ENCODE measurements around the gene SH3BP5.
"Not testable (repeated sequence)": the region's sequence is repeated elsewhere in the genome, so short reads cannot be mapped to it uniquely, and the experiment has no call there.

SH3BP5 gene, protein sequence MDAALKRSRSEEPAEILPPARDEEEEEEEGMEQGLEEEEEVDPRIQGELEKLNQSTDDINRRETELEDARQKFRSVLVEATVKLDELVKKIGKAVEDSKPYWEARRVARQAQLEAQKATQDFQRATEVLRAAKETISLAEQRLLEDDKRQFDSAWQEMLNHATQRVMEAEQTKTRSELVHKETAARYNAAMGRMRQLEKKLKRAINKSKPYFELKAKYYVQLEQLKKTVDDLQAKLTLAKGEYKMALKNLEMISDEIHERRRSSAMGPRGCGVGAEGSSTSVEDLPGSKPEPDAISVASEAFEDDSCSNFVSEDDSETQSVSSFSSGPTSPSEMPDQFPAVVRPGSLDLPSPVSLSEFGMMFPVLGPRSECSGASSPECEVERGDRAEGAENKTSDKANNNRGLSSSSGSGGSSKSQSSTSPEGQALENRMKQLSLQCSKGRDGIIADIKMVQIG

GRCh38 chr3:15332405-15333098, at the start of gene SH3BP5:
TSS of gene SH3BP5 (minus strand) at chr3:15332586. CDS start at chr3:15332408, 178 bp downstream.
- Histone ChIP-seq H3K9me3 (ENCODE audit: control insufficient read depth, insufficient read depth, low read length) (no peaks in the 10 kb centered on the region), H3K9ac (ENCODE audit: low read depth, low read length) (peak within 1 kb of the TSS; percentile 74), H3K4me1 (ENCODE audit: insufficient read depth, low read length) (peaks cover 15% of the 10 kb centered on the region), H3K36me3 (ENCODE audit: insufficient read depth, low read length) (no peaks in the 10 kb centered on the region)

DNA sequence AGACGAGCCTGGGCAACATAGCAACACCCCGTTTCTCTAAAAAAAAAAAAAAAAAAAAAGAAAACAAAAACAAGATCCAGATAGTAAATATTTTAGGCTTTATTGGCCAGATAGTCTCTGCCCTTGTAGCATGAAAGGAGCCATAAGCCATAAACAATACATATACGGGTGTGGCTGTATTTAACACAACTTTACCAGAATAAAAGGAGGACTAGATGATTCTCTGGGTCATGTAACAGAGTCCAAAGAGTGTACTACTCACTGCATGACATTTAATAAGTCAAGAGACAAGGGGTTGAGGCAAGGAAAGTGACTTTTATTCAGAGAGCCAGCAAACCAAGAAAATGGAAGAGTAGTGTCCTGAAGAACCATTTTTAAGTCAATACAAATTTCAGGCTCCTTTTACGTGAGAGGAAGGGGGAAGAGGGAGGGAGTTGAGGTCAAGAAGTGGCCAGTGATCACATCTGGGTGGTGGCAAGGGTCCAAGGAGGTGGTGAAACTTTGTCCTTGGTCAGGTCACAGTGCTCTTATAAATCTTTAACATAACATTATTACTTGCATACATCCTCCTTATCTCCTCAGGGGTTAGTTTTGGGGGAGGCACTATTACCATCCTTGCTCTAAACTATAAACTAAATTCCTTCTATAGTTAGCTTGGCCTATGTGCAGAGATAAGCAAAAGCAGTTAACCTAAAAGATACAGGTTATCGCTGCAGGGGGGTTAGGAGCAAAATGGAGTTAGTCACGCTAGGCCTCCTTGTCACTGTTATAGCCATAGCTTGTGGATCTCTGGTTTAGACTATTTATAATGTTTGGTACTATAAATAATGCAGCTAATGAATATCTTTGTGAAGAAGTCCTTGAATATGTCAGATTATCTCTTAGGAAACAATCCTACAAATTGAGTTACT, 48.8 kb upstream of the SH3BP5 start:
- H3K9ac ChIP-seq (ENCODE audit: low read depth, low read length): no peak overlapping the region
- H3K9me3 ChIP-seq (ENCODE audit: control insufficient read depth, insufficient read depth, low read length): no peaks in the 10 kb centered on the region; the same call in 1 of the 2 replicates
- H3K36me3 ChIP-seq (ENCODE audit: insufficient read depth, low read length): no peaks in the 10 kb centered on the region
- no peaks in the 10 kb centered on the region for H3K4me1 ChIP-seq (ENCODE audit: insufficient read depth, low read length)

DNA sequence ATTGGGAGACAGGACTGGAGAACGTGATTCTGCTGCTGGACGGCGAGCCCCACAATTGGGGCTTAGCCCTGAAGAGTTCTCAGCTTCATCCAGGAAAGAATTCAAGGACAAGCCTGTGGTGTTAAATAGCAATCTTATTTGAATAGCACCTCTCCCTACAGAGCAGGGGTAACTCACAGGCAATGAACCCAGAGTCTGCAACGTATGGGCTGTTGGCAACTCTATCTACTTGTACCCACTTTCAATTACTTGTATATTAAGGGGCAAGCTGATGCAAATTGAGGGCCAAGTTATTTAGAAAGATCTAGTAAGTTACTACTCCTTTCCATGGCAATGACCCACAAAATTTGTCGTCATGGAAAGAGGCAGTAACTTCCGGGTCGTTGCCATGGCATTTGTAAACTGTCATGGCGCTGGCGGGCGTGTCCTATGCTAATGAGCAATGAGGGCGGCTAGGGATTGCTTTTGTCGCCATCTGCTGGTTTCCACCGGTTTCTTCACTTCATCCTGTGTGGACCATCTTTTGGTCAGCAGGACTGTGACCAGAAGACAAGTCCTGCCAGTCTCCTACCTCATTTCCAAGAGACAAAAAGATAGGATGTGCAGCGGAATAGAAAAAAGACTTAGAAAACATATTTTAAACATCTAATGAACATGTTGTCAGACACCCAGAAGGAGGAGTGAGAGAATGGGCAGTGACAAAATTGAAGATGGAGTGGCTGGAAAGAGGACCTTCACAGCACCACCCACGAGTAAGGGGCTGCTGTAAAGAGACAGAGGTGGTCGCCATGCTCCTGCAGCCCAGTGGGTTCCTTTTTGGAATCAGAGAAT, 45.8 kb upstream of the SH3BP5 start:
- Histone ChIP-seq H3K9ac (ENCODE audit: low read depth, low read length) (peak overlapping the region; percentile 22; the same call in 1 of the 2 replicates), H3K9me3 (ENCODE audit: control insufficient read depth, insufficient read depth, low read length) (no peaks in the 10 kb centered on the region), H3K36me3 (ENCODE audit: insufficient read depth, low read length) (no peaks in the 10 kb centered on the region), H3K4me1 (ENCODE audit: insufficient read depth, low read length) (no peaks in the 10 kb centered on the region)

DNA sequence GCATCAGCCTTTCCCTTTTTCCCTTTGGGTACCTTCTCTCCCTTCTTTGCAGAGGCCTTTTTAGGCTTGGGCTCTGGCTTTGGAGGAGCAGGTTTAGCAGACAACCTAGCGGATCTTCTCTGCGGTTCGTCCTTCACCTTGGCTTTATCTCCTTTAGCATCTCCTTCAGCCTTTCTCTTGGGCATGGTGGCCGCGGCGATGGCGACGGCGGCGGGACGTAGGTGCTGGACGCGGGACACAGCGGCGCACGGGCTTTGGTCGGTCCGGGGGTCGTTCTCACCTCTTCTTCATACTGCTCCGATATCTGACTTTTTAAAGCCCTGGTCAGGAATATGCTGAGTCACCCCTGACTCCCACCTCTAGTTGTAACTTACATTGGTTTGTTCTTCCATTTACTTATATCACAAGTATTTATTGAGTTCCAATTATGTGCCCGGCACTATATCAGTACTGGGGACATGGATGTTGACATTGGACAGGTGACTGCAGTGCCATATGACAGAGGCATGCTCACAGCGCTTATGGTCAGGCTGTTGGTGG, 43.1 kb upstream of the SH3BP5 start:
- no peaks in the 10 kb centered on the region for H3K36me3 ChIP-seq (ENCODE audit: insufficient read depth, low read length)
- no peaks in the 10 kb centered on the region for H3K4me1 ChIP-seq (ENCODE audit: insufficient read depth, low read length)
- H3K9me3 ChIP-seq (ENCODE audit: control insufficient read depth, insufficient read depth, low read length): no peaks in the 10 kb centered on the region
- H3K9ac ChIP-seq (ENCODE audit: low read depth, low read length): no peak overlapping the region

DNA sequence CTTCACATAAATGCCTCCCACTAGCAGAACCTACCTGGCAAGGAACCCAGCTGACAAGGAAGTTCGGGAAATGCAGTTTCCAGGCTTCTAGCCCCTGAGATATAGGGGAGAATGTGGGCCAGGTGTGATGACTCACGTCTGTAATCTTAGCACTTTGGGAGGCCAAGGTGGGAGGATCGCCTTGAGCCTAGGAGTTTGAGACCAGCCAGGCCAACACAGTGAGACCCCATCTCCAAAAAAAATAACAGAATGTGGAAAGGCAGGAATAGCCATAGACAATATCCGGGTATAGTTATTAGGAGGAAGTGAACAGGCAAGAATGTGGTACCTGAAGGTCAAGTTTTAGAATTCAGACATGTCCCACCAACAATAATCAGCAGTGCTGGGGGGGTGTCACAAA, 40.5 kb upstream of the SH3BP5 start:
- Histone ChIP-seq H3K4me1 (ENCODE audit: insufficient read depth, low read length) (0 out of 2 replicates have a peak, but pooled peaks cover 3% of the 10 kb centered on the region), H3K9ac (ENCODE audit: low read depth, low read length) (no peak overlapping the region), H3K9me3 (ENCODE audit: control insufficient read depth, insufficient read depth, low read length) (no peaks in the 10 kb centered on the region), H3K36me3 (ENCODE audit: insufficient read depth, low read length) (no peaks in the 10 kb centered on the region)

DNA sequence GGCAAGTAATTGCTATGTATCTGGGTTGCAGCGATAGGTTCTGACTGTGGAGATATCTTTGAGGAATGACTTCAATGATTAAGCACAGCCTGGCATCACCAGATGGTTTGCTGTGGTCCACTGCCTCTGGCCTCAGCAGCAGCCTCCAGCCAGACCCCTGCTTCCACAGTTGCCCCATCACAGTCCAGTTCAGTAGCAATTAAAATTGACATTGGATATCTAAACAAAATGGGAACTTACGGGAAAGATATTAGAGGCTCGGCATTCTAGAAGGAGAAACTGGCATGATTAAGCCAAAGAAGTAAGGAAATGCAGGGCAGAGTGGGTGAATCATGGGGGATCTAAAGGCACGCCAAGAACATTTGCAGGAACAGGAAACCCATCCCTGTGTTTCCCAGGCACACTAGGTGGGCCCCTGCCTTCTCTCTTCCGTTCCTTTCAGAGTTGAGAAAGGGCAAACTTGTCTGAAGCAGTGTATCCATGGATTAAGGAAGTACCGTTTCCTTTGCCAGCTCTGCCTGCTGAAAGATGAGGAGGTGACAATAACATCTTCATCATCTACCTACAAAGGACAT, 36.3 kb upstream of the SH3BP5 start:
- no peaks in the 10 kb centered on the region for H3K9me3 ChIP-seq (ENCODE audit: control insufficient read depth, insufficient read depth, low read length)
- H3K36me3 ChIP-seq (ENCODE audit: insufficient read depth, low read length): no peaks in the 10 kb centered on the region
- 0 out of 2 replicates have a peak, but pooled peaks cover 3% of the 10 kb centered on the region for H3K4me1 ChIP-seq (ENCODE audit: insufficient read depth, low read length)
- H3K9ac ChIP-seq (ENCODE audit: low read depth, low read length): no peak overlapping the region

DNA sequence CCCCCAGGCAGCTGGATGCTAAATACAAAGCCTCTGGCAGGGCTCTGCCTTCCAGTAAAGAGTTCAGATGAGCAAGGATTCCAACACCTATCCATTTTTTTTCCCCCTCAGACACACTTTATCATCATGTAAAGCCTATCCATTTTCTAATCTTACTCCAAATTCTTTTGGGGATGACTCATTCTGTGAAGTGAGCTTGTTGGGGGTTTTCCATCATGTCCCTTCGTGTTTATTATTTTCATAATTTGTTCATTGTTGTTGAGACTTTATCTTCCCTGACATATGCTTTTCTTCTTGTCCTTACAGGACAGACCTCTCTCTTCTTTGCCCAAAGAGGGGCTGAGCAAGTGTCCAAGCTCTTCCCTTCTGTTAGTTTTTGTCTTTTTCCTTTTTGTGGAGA, 34.7 kb upstream of the SH3BP5 start:
- no peaks in the 10 kb centered on the region for H3K36me3 ChIP-seq (ENCODE audit: insufficient read depth, low read length)
- H3K4me1 ChIP-seq (ENCODE audit: insufficient read depth, low read length): 0 out of 2 replicates have a peak, but pooled peaks cover 3% of the 10 kb centered on the region

DNA sequence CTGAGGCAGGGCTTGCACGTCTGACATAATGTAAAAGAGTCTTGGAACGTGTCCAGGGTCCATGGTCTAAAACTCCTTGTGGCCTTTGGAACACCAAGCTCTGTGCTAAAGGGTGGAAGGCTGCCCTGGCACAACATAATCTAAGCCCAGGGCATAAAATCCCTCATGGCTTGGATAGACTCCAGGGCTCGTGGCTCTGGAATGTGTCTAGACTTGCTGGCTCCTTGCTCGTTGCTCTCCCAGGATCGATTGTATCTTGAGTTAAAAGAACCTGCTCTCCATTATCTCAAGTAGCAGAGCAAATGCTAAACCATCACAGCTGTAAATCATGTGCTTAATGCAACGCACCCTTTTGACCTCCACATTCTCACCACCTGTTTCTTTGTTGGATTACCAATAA, 31.7 kb upstream of the SH3BP5 start:
- not testable (repeated sequence) for H3K9ac ChIP-seq (ENCODE audit: low read depth, low read length)
- peaks cover 13% of the 10 kb centered on the region for H3K4me1 ChIP-seq (ENCODE audit: insufficient read depth, low read length)

More for the DNA sequence above, 34.7 kb upstream of the SH3BP5 start:
- no peaks in the 10 kb centered on the region for H3K9me3 ChIP-seq (ENCODE audit: control insufficient read depth, insufficient read depth, low read length)
- no peak overlapping the region for H3K9ac ChIP-seq (ENCODE audit: low read depth, low read length)

DNA sequence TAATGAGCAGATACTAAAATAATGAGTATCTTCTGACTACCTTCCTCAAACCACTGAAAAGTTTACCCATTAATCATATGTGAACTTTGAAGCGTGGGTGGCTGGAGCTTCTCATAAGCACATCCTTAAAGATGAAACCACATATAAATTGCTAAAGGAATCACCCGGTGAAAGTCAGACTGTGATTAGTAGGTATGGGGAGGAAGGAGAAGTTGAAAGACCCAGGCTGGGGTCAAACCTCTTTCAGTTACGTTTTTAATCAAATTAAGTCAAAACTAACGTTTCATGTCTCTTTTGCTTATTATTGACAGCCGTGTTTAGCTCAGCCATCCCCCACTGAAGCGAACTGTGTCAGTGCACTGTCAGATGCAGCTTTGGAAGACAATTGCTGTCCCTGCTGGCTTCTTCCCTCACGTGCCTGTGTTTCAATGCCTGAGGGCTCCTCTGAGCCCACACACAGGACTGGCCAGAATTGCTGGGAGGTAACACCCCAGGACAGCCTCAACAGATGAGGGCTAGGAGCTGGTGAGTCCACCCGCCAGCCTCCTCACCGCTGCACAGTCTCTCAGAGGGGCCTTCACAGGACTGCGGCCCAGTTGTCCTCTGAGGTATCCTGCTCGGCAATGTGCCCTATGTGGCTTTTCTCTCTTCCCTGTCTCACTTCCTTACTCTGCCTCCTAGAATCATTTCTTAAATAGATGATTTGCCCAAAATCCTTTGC, 29.3 kb upstream of the SH3BP5 start:
- Histone ChIP-seq H3K9me3 (ENCODE audit: control insufficient read depth, insufficient read depth, low read length) (no peaks in the 10 kb centered on the region), H3K4me1 (ENCODE audit: insufficient read depth, low read length) (peaks cover 11% of the 10 kb centered on the region), H3K9ac (ENCODE audit: low read depth, low read length) (no peak overlapping the region), H3K36me3 (ENCODE audit: insufficient read depth, low read length) (no peaks in the 10 kb centered on the region)

More for the DNA sequence above, 31.7 kb upstream of the SH3BP5 start:
- H3K9me3 ChIP-seq (ENCODE audit: control insufficient read depth, insufficient read depth, low read length); H3K36me3 ChIP-seq (ENCODE audit: insufficient read depth, low read length): not testable (repeated sequence)

DNA sequence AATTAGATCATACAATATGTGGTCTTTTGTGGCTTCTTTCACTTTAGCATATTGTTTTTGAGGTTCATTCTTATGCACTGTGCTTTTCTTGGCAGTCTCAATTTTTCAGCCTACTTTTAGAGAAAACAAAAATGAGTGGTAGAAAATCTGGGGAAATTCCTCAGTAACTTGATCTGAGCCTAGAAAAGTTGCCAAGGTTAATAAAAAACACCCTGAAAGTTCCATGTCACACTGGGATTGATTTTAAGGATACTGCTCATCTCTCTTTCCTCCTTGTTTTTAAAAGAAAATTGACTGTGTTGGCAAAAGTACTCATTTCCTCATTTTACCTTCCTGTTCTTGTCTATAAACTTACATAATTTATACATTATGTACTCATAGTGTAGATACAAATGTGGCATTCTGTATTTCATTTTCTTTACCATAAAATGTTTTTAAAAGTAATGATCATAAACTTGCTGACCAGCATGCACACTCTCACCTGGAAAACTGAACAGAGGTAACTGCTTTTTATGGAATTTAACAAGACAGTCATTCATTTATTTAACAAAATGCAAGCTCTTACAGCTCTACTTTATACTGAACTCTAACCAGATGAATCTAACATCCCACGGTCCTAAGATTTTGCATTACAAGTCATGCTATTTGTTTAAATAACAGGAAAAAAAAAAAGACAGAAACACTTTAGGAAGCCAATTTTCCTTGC, 28.6 kb upstream of the SH3BP5 start:
- Histone ChIP-seq H3K9me3 (ENCODE audit: control insufficient read depth, insufficient read depth, low read length) (no peaks in the 10 kb centered on the region), H3K36me3 (ENCODE audit: insufficient read depth, low read length) (no peaks in the 10 kb centered on the region), H3K4me1 (ENCODE audit: insufficient read depth, low read length) (peaks cover 15% of the 10 kb centered on the region), H3K9ac (ENCODE audit: low read depth, low read length) (no peak overlapping the region; the same call in 1 of the 2 replicates)

- Histone ChIP-seq H3K9ac (ENCODE audit: low read depth, low read length) (no peak overlapping the region), H3K9me3 (ENCODE audit: control insufficient read depth, insufficient read depth, low read length) (no peaks in the 10 kb centered on the region), H3K36me3 (ENCODE audit: insufficient read depth, low read length) (no peaks in the 10 kb centered on the region), H3K4me1 (ENCODE audit: insufficient read depth, low read length) (peaks cover 15% of the 10 kb centered on the region)
Measured at GRCh38 chr3:15359677-15360397, 27.5 kb upstream of the SH3BP5 start.
